Measurements from ENCODE around the gene IGBP1.

GRCh38 chrX:70128071-70128470 lies 5.2 kb upstream of the IGBP1 start:
- TF ChIP-seq, protein P1, sequence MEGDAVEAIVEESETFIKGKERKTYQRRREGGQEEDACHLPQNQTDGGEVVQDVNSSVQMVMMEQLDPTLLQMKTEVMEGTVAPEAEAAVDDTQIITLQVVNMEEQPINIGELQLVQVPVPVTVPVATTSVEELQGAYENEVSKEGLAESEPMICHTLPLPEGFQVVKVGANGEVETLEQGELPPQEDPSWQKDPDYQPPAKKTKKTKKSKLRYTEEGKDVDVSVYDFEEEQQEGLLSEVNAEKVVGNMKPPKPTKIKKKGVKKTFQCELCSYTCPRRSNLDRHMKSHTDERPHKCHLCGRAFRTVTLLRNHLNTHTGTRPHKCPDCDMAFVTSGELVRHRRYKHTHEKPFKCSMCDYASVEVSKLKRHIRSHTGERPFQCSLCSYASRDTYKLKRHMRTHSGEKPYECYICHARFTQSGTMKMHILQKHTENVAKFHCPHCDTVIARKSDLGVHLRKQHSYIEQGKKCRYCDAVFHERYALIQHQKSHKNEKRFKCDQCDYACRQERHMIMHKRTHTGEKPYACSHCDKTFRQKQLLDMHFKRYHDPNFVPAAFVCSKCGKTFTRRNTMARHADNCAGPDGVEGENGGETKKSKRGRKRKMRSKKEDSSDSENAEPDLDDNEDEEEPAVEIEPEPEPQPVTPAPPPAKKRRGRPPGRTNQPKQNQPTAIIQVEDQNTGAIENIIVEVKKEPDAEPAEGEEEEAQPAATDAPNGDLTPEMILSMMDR (IDR thresholded peaks at IDR 0.05) = no peak
- no peak for TF ChIP-seq POLR2A (IDR thresholded peaks at IDR 0.05)
